H9 (cell line): ENCODE results near the gene BBC3. TPM values are rescaled to one million over a fixed set of nuclear protein-coding genes. Genes with fewer than 3 reads are reported as not detected.
A peak's percentile ranks its signal among the peaks of the same experiment; 100 is the strongest.

Experiments used
- DNase-seq: peaks from one replicate; pipeline ENCODE4 v3.0.0-alpha.2; 2017
- H2AFZ ChIP-seq: one replicate; pipeline ENCODE4 v1.6.1; 2013; ENCODE audit warnings: mild to moderate bottlenecking, low read length, control low read depth, moderate library complexity
- H2AK5ac ChIP-seq: 2 replicates; pipeline ENCODE4 v1.6.1; 2013; ENCODE audit warnings: low read length, control low read depth, mixed read lengths; ENCODE audit not compliant: insufficient read length
- H2BK120ac ChIP-seq: one replicate; pipeline ENCODE4 v1.6.1; 2013; ENCODE audit warnings: low read depth, mild to moderate bottlenecking, low read length, control low read depth, inconsistent platforms; ENCODE audit not compliant: poor library complexity, severe bottlenecking
- H2BK12ac ChIP-seq: 2 replicates; pipeline ENCODE4 v1.6.1; 2013; ENCODE audit warnings: low read length, control low read depth, mixed read lengths, low read depth; ENCODE audit not compliant: insufficient read length
- H2BK15ac ChIP-seq: 2 replicates; pipeline ENCODE4 v1.6.1; 2013; ENCODE audit warnings: low read depth, low read length, control low read depth
- H2BK20ac ChIP-seq: one replicate; pipeline ENCODE4 v1.6.1; 2013; ENCODE audit warnings: low read depth, mild to moderate bottlenecking, low read length, control low read depth, inconsistent platforms; ENCODE audit not compliant: poor library complexity, severe bottlenecking
- H2BK5ac ChIP-seq: 2 replicates; pipeline ENCODE4 v1.6.1; 2013; ENCODE audit warnings: low read length, control low read depth, mixed read lengths; ENCODE audit not compliant: insufficient read length
- H3K14ac ChIP-seq: 2 replicates; pipeline ENCODE4 v1.6.1; 2013; ENCODE audit warnings: low read length, control low read depth; ENCODE audit not compliant: insufficient read depth
- H3K18ac ChIP-seq: 2 replicates; pipeline ENCODE4 v1.6.1; 2013; ENCODE audit warnings: low read depth, mild to moderate bottlenecking, mixed read lengths, low read length, control low read depth; ENCODE audit not compliant: insufficient read length
- H3K23ac ChIP-seq: 2 replicates; pipeline ENCODE4 v1.6.1; 2013; ENCODE audit warnings: low read length, control low read depth, mixed read lengths, low read depth; ENCODE audit not compliant: insufficient read length
- H3K23me2 ChIP-seq: 2 replicates; pipeline ENCODE4 v1.6.1; 2013; ENCODE audit warnings: low read depth, mild to moderate bottlenecking, mixed read lengths, low read length, control low read depth; ENCODE audit not compliant: insufficient read length, poor library complexity, severe bottlenecking
- H3K27ac ChIP-seq: 2 replicates; pipeline ENCODE4 v1.5.1; 2013; ENCODE audit warnings: low read length, control low read depth, mixed read lengths, low read depth; ENCODE audit not compliant: insufficient read length
- H3K27me3 ChIP-seq: 2 replicates; pipeline ENCODE4 v1.6.1; 2013; ENCODE audit warnings: low read length, control low read depth, inconsistent platforms; ENCODE audit not compliant: insufficient read depth
- H3K4ac ChIP-seq: 2 replicates; pipeline ENCODE4 v1.6.1; 2013; ENCODE audit warnings: low read depth, mild to moderate bottlenecking, control low read depth, inconsistent platforms, low read length, moderate library complexity
- H3K4me1 ChIP-seq: 2 replicates; pipeline ENCODE4 v1.6.1; 2013; ENCODE audit warnings: low read length, control low read depth, inconsistent platforms; ENCODE audit not compliant: insufficient read depth
- H3K4me2 ChIP-seq: 2 replicates; pipeline ENCODE4 v1.6.1; 2013; ENCODE audit warnings: low read length, control low read depth, mixed read lengths; ENCODE audit not compliant: insufficient read length, insufficient read depth
- H3K56ac ChIP-seq: 2 replicates; pipeline ENCODE4 v1.6.1; 2013; ENCODE audit warnings: low read depth, mild to moderate bottlenecking, mixed read lengths, low read length, control low read depth; ENCODE audit not compliant: insufficient read length
- H3K79me1 ChIP-seq: 2 replicates; pipeline ENCODE4 v1.6.1; 2013; ENCODE audit warnings: low read depth, mild to moderate bottlenecking, moderate library complexity, low read length, control low read depth, inconsistent platforms; ENCODE audit not compliant: insufficient read depth, poor library complexity, severe bottlenecking
- H3K79me2 ChIP-seq: 2 replicates; pipeline ENCODE4 v1.6.1; 2013; ENCODE audit warnings: low read length, control low read depth, inconsistent platforms; ENCODE audit not compliant: insufficient read depth
- H3K9ac ChIP-seq: 2 replicates; pipeline ENCODE4 v1.6.1; 2013; ENCODE audit warnings: low read length, control low read depth, mixed read lengths; ENCODE audit not compliant: insufficient read length; ENCODE audit errors: extremely low read depth
- H3K9me3 ChIP-seq: one replicate; pipeline ENCODE4 v1.6.1; 2013; ENCODE audit warnings: low read depth, low read length, inconsistent platforms; ENCODE audit not compliant: control insufficient read depth
- H3T11ph ChIP-seq: one replicate; pipeline ENCODE4 v1.6.1; 2013; ENCODE audit warnings: mild to moderate bottlenecking, low read length, control low read depth, inconsistent platforms
- H4K20me1 ChIP-seq: one replicate; pipeline ENCODE4 v1.6.1; 2013; ENCODE audit not compliant: control insufficient read depth, insufficient read length, insufficient read depth
- H4K5ac ChIP-seq: 2 replicates; pipeline ENCODE4 v1.6.1; 2013; ENCODE audit warnings: low read depth, mild to moderate bottlenecking, mixed read lengths, low read length, control low read depth; ENCODE audit not compliant: insufficient read length
- H4K8ac ChIP-seq: replicated peaks from 2 replicates; pipeline ENCODE4 v1.6.1; 2013; ENCODE audit warnings: low read length, control low read depth, mixed read lengths, low read depth; ENCODE audit not compliant: insufficient read length
- H4K91ac ChIP-seq: 2 replicates; pipeline ENCODE4 v1.6.1; 2013; ENCODE audit warnings: low read depth, mild to moderate bottlenecking, moderate library complexity, mixed read lengths, low read length, control low read depth; ENCODE audit not compliant: insufficient read length
- H3K27ac Mint-ChIP-seq, 3 experiments: 2 replicates in 2 of 3; 3 replicates in 1 of 3; pipeline ENCODE4 v1.8.0; 2020 to 2021; ENCODE audit warnings: mixed read lengths in 3 of 3, mild to moderate bottlenecking in 1 of 3, moderate library complexity in 1 of 3
- H3K27me3 Mint-ChIP-seq: 2 replicates; pipeline ENCODE4 v1.8.0; 2021; ENCODE audit warnings: low read depth, mild to moderate bottlenecking, moderate library complexity, mixed read lengths
- H3K36me3 Mint-ChIP-seq, 3 experiments: 2 replicates in 2 of 3; 3 replicates in 1 of 3; pipeline ENCODE4 v1.8.0; 2020 to 2021; ENCODE audit warnings: low read depth in 3 of 3, mixed read lengths in 3 of 3; ENCODE audit not compliant: insufficient read depth in 1 of 3
- H3K4me1 Mint-ChIP-seq, 2 experiments: 2 replicates each; pipeline ENCODE4 v1.8.0; 2020; ENCODE audit warnings: mixed read lengths in 2 of 2
- H3K4me3 Mint-ChIP-seq, 2 experiments: 2 replicates in 1 of 2; 3 replicates in 1 of 2; pipeline ENCODE4 v1.8.0; 2020 to 2021; ENCODE audit warnings: mild to moderate bottlenecking in 2 of 2, mixed read lengths in 2 of 2, moderate library complexity in 1 of 2
- H3K9me3 Mint-ChIP-seq, 2 experiments: 2 replicates in 1 of 2; 3 replicates in 1 of 2; pipeline ENCODE4 v1.8.0; 2020; ENCODE audit warnings: mild to moderate bottlenecking in 2 of 2, mixed read lengths in 2 of 2, moderate library complexity in 1 of 2
- CTCF ChIP-seq: fragments of 200-600 bp; sonication (generic); conservative IDR thresholded peaks from 3 replicates; pipeline ENCODE4 v1.8.0; 2021; ENCODE audit warnings: antibody characterized with exemption, mild to moderate bottlenecking
- WGBS: extraction: QIAGEN DNeasy Blood & Tissue Kit; methylation state at CpG from one replicate; pipeline ENCODE4 v1.1.7; 2013; ENCODE audit warnings: missing lambda C conversion rate, low lambda C conversion rate, mixed read lengths; ENCODE audit not compliant: insufficient read length; ENCODE audit errors: extremely low coverage; 5-methylcytosine and 5-hydroxymethylcytosine counted together
- long read RNA-seq: library from polyadenylated mRNA; unstranded; transcript quantifications from one replicate; pipeline ENCODE4 v2.0.0, GENCODE V29; 2020
- total RNA-seq: library from RNA; stranded (reverse); gene quantifications from 2 replicates; pipeline ENCODE4 v1.2.1, GENCODE V29; 2021

BBC3 gene
- 23.2 and 24.8 TPM in 2 replicates for total RNA-seq
- long read RNA-seq, partial matches to known transcripts = 0 of 1 reads
- long read RNA-seq, other reads (novel, unspliced or antisense) = 1 of 1 reads

GRCh38 chr19:47230921-47231214 lies at the start of gene BBC3:
Gene BBC3, minus strand, starts transcription at chr19:47231199. Its CDS starts 2,768 bp downstream, at chr19:47228431.
- H3K4me3 Mint-ChIP-seq = peak within 1 kb of the TSS; percentile 64 to 77
- H4K8ac ChIP-seq = no peak within 1 kb of the TSS
- no peaks in the 10 kb centered on the region for H3K79me1 ChIP-seq
- no peak within 1 kb of the TSS for H3K56ac ChIP-seq
- H2BK12ac ChIP-seq = no peak within 1 kb of the TSS
- 0 out of 2 replicates have a peak, but pooled peaks cover under 1% of the 10 kb centered on the region for H3K27me3 Mint-ChIP-seq
- H2BK15ac ChIP-seq = no peak within 1 kb of the TSS
- no peak within 1 kb of the TSS for H2BK5ac ChIP-seq
- H2BK20ac ChIP-seq = no peak within 1 kb of the TSS
- H3T11ph ChIP-seq = no peak within 1 kb of the TSS
- no peak within 1 kb of the TSS for H4K91ac ChIP-seq
- H3K4me1 ChIP-seq = peaks cover 7% of the 10 kb centered on the region; the same call in 1 of the 2 replicates
- H2BK120ac ChIP-seq = no peak within 1 kb of the TSS
- H3K4ac ChIP-seq = no peak within 1 kb of the TSS
- no peak within 1 kb of the TSS for H4K5ac ChIP-seq
- H3K9me3 Mint-ChIP-seq = no peaks in the 10 kb centered on the region; a peak in 1 of 5 replicates
- peaks cover 19 to 20% of the 10 kb centered on the region in 2 experiments for H3K4me1 Mint-ChIP-seq
- H3K27ac ChIP-seq = no peak within 1 kb of the TSS
- peak within 1 kb of the TSS; percentile 33; the same call in 1 of the 2 replicates for H3K14ac ChIP-seq
- DNase-seq = no peak
- H3K79me2 ChIP-seq = peaks cover 2% of the 10 kb centered on the region; the same call in 1 of the 2 replicates
- H3K23ac ChIP-seq = no peak within 1 kb of the TSS
- H2AK5ac ChIP-seq = no peak within 1 kb of the TSS
- H3K9me3 ChIP-seq = no peaks in the 10 kb centered on the region
- WGBS = no CpG with 5 or more reads among the region's 43 CpGs
- peaks cover 4% of the 10 kb centered on the region for H4K20me1 ChIP-seq
- H3K23me2 ChIP-seq = peaks cover 30% of the 10 kb centered on the region
- peak within 1 kb of the TSS; percentile 24 to 97 (median 71); a peak in 5 of 7 replicates for H3K27ac Mint-ChIP-seq
- H3K4me2 ChIP-seq = peak within 1 kb of the TSS; percentile 88
- peak within 1 kb of the TSS; percentile 52 for H3K9ac ChIP-seq
- TF ChIP-seq CTCF = no peak
- H3K36me3 Mint-ChIP-seq = no peaks in the 10 kb centered on the region
- H3K27me3 ChIP-seq = no peaks in the 10 kb centered on the region
- no peak within 1 kb of the TSS for H2AFZ ChIP-seq
- peak within 1 kb of the TSS; percentile 31 for H3K18ac ChIP-seq
